Activated naive CD4-positive, alpha-beta T cell treated with anti-CD3 and anti-CD28 coated beads, Interleukin-2, amount 50 U/mL, for 24 hours (primary cell): ENCODE measurements around the gene PRIMPOL.

Experiments used
- H3K27ac Mint-ChIP-seq: one replicate; pipeline ENCODE4 v1.8.0; 2021; ENCODE audit warnings: mild to moderate bottlenecking, mixed read lengths
- H3K27me3 Mint-ChIP-seq: one replicate; pipeline ENCODE4 v1.8.0; 2021; ENCODE audit warnings: mixed read lengths
- H3K36me3 Mint-ChIP-seq: one replicate; pipeline ENCODE4 v1.8.0; 2021; ENCODE audit warnings: mixed read lengths
- H3K4me1 Mint-ChIP-seq: one replicate; pipeline ENCODE4 v1.8.0; 2021; ENCODE audit warnings: mixed read lengths
- H3K4me3 Mint-ChIP-seq: one replicate; pipeline ENCODE4 v1.8.0; 2021; ENCODE audit warnings: mild to moderate bottlenecking, mixed read lengths
- H3K9me3 Mint-ChIP-seq: one replicate; pipeline ENCODE4 v1.8.0; 2021; ENCODE audit warnings: mixed read lengths

Gene PRIMPOL

GRCh38 chr4:184672741-184673140 lies 23.2 kb downstream of the PRIMPOL start:
- Mint-ChIP-seq H3K4me1 (peaks cover 21% of the 10 kb centered on the region), H3K27me3 (no peaks in the 10 kb centered on the region), H3K36me3 (peaks cover 12% of the 10 kb centered on the region), H3K27ac (no peak overlapping the region), H3K9me3 (no peaks in the 10 kb centered on the region), H3K4me3 (no peak overlapping the region)

- Mint-ChIP-seq H3K4me3 (no peak overlapping the region), H3K27me3 (no peaks in the 10 kb centered on the region), H3K36me3 (peaks cover 4% of the 10 kb centered on the region), H3K9me3 (no peaks in the 10 kb centered on the region), H3K4me1 (peaks cover 8% of the 10 kb centered on the region), H3K27ac (peak overlapping the region; percentile 72)
Measured at GRCh38 chr4:184674011-184674410, 24.5 kb downstream of the PRIMPOL start.

GRCh38 chr4:184675018-184675417 lies 25.5 kb downstream of the PRIMPOL start:
- H3K4me3 Mint-ChIP-seq, result no peak overlapping the region
- H3K27ac Mint-ChIP-seq, result no peak overlapping the region
- H3K27me3 Mint-ChIP-seq, result no peaks in the 10 kb centered on the region
- peaks cover 4% of the 10 kb centered on the region for H3K36me3 Mint-ChIP-seq
- no peaks in the 10 kb centered on the region for H3K9me3 Mint-ChIP-seq
- H3K4me1 Mint-ChIP-seq, result no peaks in the 10 kb centered on the region

GRCh38 chr4:184675821-184676492 lies 26.4 kb downstream of the PRIMPOL start:
- Mint-ChIP-seq H3K4me1 (no peaks in the 10 kb centered on the region), H3K4me3 (no peak overlapping the region)

GRCh38 chr4:184680698-184681097 lies 31.2 kb downstream of the PRIMPOL start:
- Mint-ChIP-seq H3K4me3 (no peak overlapping the region), H3K27me3 (no peaks in the 10 kb centered on the region), H3K36me3 (peaks cover 4% of the 10 kb centered on the region), H3K9me3 (no peaks in the 10 kb centered on the region), H3K4me1 (peaks cover 7% of the 10 kb centered on the region), H3K27ac (no peak overlapping the region)

More at GRCh38 chr4:184675821-184676492, 26.4 kb downstream of the PRIMPOL start:
- Mint-ChIP-seq H3K27me3 (no peaks in the 10 kb centered on the region), H3K9me3 (no peaks in the 10 kb centered on the region), H3K27ac (no peak overlapping the region), H3K36me3 (peaks cover 4% of the 10 kb centered on the region)

GRCh38 chr4:184681916-184682315 lies 32.4 kb downstream of the PRIMPOL start:
- Mint-ChIP-seq H3K27me3 (no peaks in the 10 kb centered on the region), H3K4me3 (no peak overlapping the region)

GRCh38 chr4:184684491-184685189 lies 35.1 kb downstream of the PRIMPOL start:
- Mint-ChIP-seq H3K9me3 (no peaks in the 10 kb centered on the region), H3K4me3 (no peak overlapping the region), H3K36me3 (peaks cover 5% of the 10 kb centered on the region), H3K4me1 (peaks cover 7% of the 10 kb centered on the region), H3K27me3 (no peaks in the 10 kb centered on the region), H3K27ac (no peak overlapping the region)

More at GRCh38 chr4:184681916-184682315, 32.4 kb downstream of the PRIMPOL start:
- Mint-ChIP-seq H3K36me3 (peaks cover 5% of the 10 kb centered on the region), H3K27ac (no peak overlapping the region), H3K4me1 (peaks cover 7% of the 10 kb centered on the region), H3K9me3 (no peaks in the 10 kb centered on the region)

- H3K27ac Mint-ChIP-seq, result no peak overlapping the region
- no peaks in the 10 kb centered on the region for H3K9me3 Mint-ChIP-seq
- peaks cover 7% of the 10 kb centered on the region for H3K4me1 Mint-ChIP-seq
- peaks cover 9% of the 10 kb centered on the region for H3K36me3 Mint-ChIP-seq
- no peaks in the 10 kb centered on the region for H3K27me3 Mint-ChIP-seq
- H3K4me3 Mint-ChIP-seq, result no peak overlapping the region
Measured at GRCh38 chr4:184688005-184688404, 38.5 kb downstream of the PRIMPOL start.

GRCh38 chr4:184688447-184688846 lies 38.9 kb downstream of the PRIMPOL start:
- Mint-ChIP-seq H3K9me3 (no peaks in the 10 kb centered on the region), H3K27ac (no peak overlapping the region), H3K4me1 (peaks cover 7% of the 10 kb centered on the region), H3K36me3 (peaks cover 10% of the 10 kb centered on the region), H3K27me3 (no peaks in the 10 kb centered on the region), H3K4me3 (no peak overlapping the region)

GRCh38 chr4:184689681-184690080 lies 40.1 kb downstream of the PRIMPOL start:
- Mint-ChIP-seq H3K27ac (no peak overlapping the region), H3K36me3 (peaks cover 17% of the 10 kb centered on the region), H3K27me3 (no peaks in the 10 kb centered on the region), H3K4me1 (peaks cover 2% of the 10 kb centered on the region), H3K4me3 (no peak overlapping the region), H3K9me3 (no peaks in the 10 kb centered on the region)

- Mint-ChIP-seq H3K4me3 (no peak overlapping the region), H3K36me3 (peaks cover 13% of the 10 kb centered on the region), H3K4me1 (no peaks in the 10 kb centered on the region), H3K27me3 (no peaks in the 10 kb centered on the region), H3K27ac (no peak overlapping the region), H3K9me3 (no peaks in the 10 kb centered on the region)
Measured at GRCh38 chr4:184693056-184693455, 43.5 kb downstream of the PRIMPOL start.

- no peaks in the 10 kb centered on the region for H3K27me3 Mint-ChIP-seq
- peaks cover 13% of the 10 kb centered on the region for H3K36me3 Mint-ChIP-seq
- no peaks in the 10 kb centered on the region for H3K9me3 Mint-ChIP-seq
- no peak overlapping the region for H3K4me3 Mint-ChIP-seq
- peak overlapping the region; percentile 14 for H3K27ac Mint-ChIP-seq
- no peaks in the 10 kb centered on the region for H3K4me1 Mint-ChIP-seq
Measured at GRCh38 chr4:184694412-184694956, 44.9 kb downstream of the PRIMPOL start.

GRCh38 chr4:184695178-184695896 lies 45.8 kb downstream of the PRIMPOL start:
- no peak overlapping the region for H3K27ac Mint-ChIP-seq
- H3K4me1 Mint-ChIP-seq, result no peaks in the 10 kb centered on the region
- H3K27me3 Mint-ChIP-seq, result no peaks in the 10 kb centered on the region
- no peaks in the 10 kb centered on the region for H3K9me3 Mint-ChIP-seq
- no peak overlapping the region for H3K4me3 Mint-ChIP-seq
- peaks cover 13% of the 10 kb centered on the region for H3K36me3 Mint-ChIP-seq

- Mint-ChIP-seq H3K27ac (no peak overlapping the region), H3K4me1 (no peaks in the 10 kb centered on the region), H3K36me3 (peaks cover 9% of the 10 kb centered on the region), H3K4me3 (no peak overlapping the region), H3K27me3 (no peaks in the 10 kb centered on the region), H3K9me3 (no peaks in the 10 kb centered on the region)
Measured at GRCh38 chr4:184697956-184698355, 48.4 kb downstream of the PRIMPOL start.

- Mint-ChIP-seq H3K36me3 (peaks cover 3% of the 10 kb centered on the region), H3K4me1 (no peaks in the 10 kb centered on the region), H3K4me3 (no peak overlapping the region), H3K27me3 (no peaks in the 10 kb centered on the region), H3K9me3 (no peaks in the 10 kb centered on the region), H3K27ac (no peak overlapping the region)
Measured at GRCh38 chr4:184699941-184700340, 50.4 kb downstream of the PRIMPOL start.

GRCh38 chr4:184702114-184702513 lies 52.6 kb downstream of the PRIMPOL start:
- Mint-ChIP-seq H3K36me3 (peaks cover 3% of the 10 kb centered on the region), H3K9me3 (no peaks in the 10 kb centered on the region), H3K27me3 (no peaks in the 10 kb centered on the region), H3K4me1 (peaks cover 3% of the 10 kb centered on the region), H3K27ac (no peak overlapping the region), H3K4me3 (no peak overlapping the region)
